GM23248 (cell line): ENCODE results near the gene SOD3. TPM values are rescaled to one million over a fixed set of nuclear protein-coding genes. Genes with fewer than 3 reads are reported as not detected.

Experiments
- DNase-seq: peaks from one replicate; pipeline ENCODE4 v3.0.0-alpha.2; 2015
- H2AFZ ChIP-seq: fragments of 200-600 bp; sonication (generic); 2 replicates; pipeline ENCODE4 v1.6.1; 2016; ENCODE audit warnings: antibody characterized with exemption
- H3F3A ChIP-seq: fragments of 200-600 bp; sonication (generic); 2 replicates; pipeline ENCODE4 v1.6.1; 2016; ENCODE audit warnings: mild to moderate bottlenecking, antibody characterized with exemption, mixed run types; ENCODE audit not compliant: insufficient read depth
- H3K27ac ChIP-seq: fragments of 200-600 bp; sonication (generic); 2 replicates; pipeline ENCODE4 v1.5.1; 2016; ENCODE audit warnings: mild to moderate bottlenecking
- H3K27me3 ChIP-seq: fragments of 200-600 bp; sonication (generic); replicated peaks from 2 replicates; pipeline ENCODE4 v1.6.1; 2016; ENCODE audit warnings: mild to moderate bottlenecking; ENCODE audit not compliant: insufficient read depth
- H3K36me3 ChIP-seq: fragments of 200-600 bp; sonication (generic); 2 replicates; pipeline ENCODE4 v1.6.1; 2016; ENCODE audit warnings: low read depth, mild to moderate bottlenecking
- H3K4me1 ChIP-seq: fragments of 200-600 bp; sonication (generic); 2 replicates; pipeline ENCODE4 v1.6.1; 2016; ENCODE audit warnings: mild to moderate bottlenecking; ENCODE audit not compliant: insufficient read depth
- H3K4me2 ChIP-seq: fragments of 200-600 bp; sonication (generic); one replicate; pipeline ENCODE4 v1.6.1; 2016; ENCODE audit warnings: mild to moderate bottlenecking; ENCODE audit not compliant: unreplicated experiment
- H3K4me3 ChIP-seq: fragments of 200-600 bp; sonication (generic); 2 replicates; pipeline ENCODE4 v1.5.1; 2016; ENCODE audit warnings: mild to moderate bottlenecking
- H3K79me2 ChIP-seq: fragments of 200-600 bp; sonication (generic); 2 replicates; pipeline ENCODE4 v1.6.1; 2016; ENCODE audit warnings: mild to moderate bottlenecking; ENCODE audit not compliant: insufficient read depth
- H3K9ac ChIP-seq: fragments of 200-600 bp; sonication (generic); 2 replicates; pipeline ENCODE4 v1.6.1; 2016; ENCODE audit warnings: mild to moderate bottlenecking
- H3K9me2 ChIP-seq: fragments of 200-600 bp; sonication (generic); 2 replicates; pipeline ENCODE4 v1.6.1; 2016; ENCODE audit warnings: mixed run types, mild to moderate bottlenecking, moderate library complexity; ENCODE audit not compliant: insufficient read depth
- H3K9me3 ChIP-seq: fragments of 200-600 bp; sonication (generic); one replicate; pipeline ENCODE4 v1.6.1; 2017; ENCODE audit warnings: low read depth
- H4K20me1 ChIP-seq: fragments of 200-600 bp; sonication (generic); 2 replicates; pipeline ENCODE4 v1.6.0; 2016; ENCODE audit not compliant: insufficient read depth
- EZH2 ChIP-seq: fragments of 200-600 bp; sonication (generic); IDR thresholded peaks from 2 replicates; pipeline ENCODE4 v1.6.1; 2018; ENCODE audit warnings: antibody characterized with exemption, mild to moderate bottlenecking; ENCODE audit not compliant: insufficient read depth, poor library complexity, severe bottlenecking
- EZH2phosphoT487 ChIP-seq: fragments of 200-600 bp; sonication (generic); IDR thresholded peaks from 2 replicates; pipeline ENCODE4 v1.6.1; 2018; ENCODE audit warnings: antibody characterized with exemption, moderate library complexity, mild to moderate bottlenecking, low read depth; ENCODE audit not compliant: insufficient read depth
- WGBS, 2 experiments: methylation state at CpG; one replicate each; pipeline ENCODE4 v1.1.6; 2015 to 2017; ENCODE audit warnings: low lambda C conversion rate in 2 of 2, low coverage in 1 of 2; ENCODE audit errors: missing lambda C conversion rate in 2 of 2; 5-methylcytosine and 5-hydroxymethylcytosine counted together
- in situ Hi-C: fragments of 300-500 bp; cut with MboI; formaldehyde crosslinking; loops from 2 replicates; pipeline ENCODE4 v1.15.0; 2020
- polyA plus RNA-seq: library from polyadenylated mRNA; unstranded; fragments of >200 nt; fragmentation: Nextera tagmentation; extraction: Ambion mirVana; gene quantifications from 2 replicates; pipeline ENCODE4 v1.2.1, GENCODE V29; 2016
- total RNA-seq: library from RNA; depleted of rRNA; stranded (reverse); fragments of >200 nt; shearing (Covaris generic); gene quantifications from 2 replicates; pipeline ENCODE4 v1.2.3, GENCODE V29; 2014

SOD3 gene
- total and polyA plus RNA-seq, 2 experiments from 2014 or later: 8.2 to 10.1 TPM

GRCh38 chr4:24793219-24794005 lies 2.0 kb upstream of the SOD3 start:
- Histone ChIP-seq H2AFZ (no peak overlapping the region), H3K4me1 (peaks cover 19% of the 10 kb centered on the region), H3K36me3 (no peaks in the 10 kb centered on the region), H4K20me1 (no peaks in the 10 kb centered on the region), H3K9ac (no peak overlapping the region), H3K4me3 (no peak overlapping the region), H3K27me3 (no peaks in the 10 kb centered on the region), H3F3A (peaks cover 5% of the 10 kb centered on the region), H3K4me2 (no peak overlapping the region), H3K79me2 (no peaks in the 10 kb centered on the region), H3K9me3 (no peaks in the 10 kb centered on the region), H3K27ac (no peak overlapping the region), H3K9me2 (no peaks in the 10 kb centered on the region)
- peak; percentile 43 for DNase-seq
- TF ChIP-seq EZH2 (no peak), EZH2phosphoT487 (no peak)
- in situ Hi-C loops: no loop called here
- 97 to 100% methylated on average over 8 of the region's 8 CpGs for WGBS, 2 experiments

- 66 to 73% methylated on average over 4 of the region's 4 CpGs for whole genome bisulfite sequencing, 2 experiments
- in situ Hi-C loops: no loop called here
Measured at GRCh38 chr4:24794051-24794450, 1.3 kb upstream of the SOD3 start.

GRCh38 chr4:24794480-24794879 lies 893 bp upstream of the SOD3 start:
- H3K36me3 ChIP-seq: no peaks in the 10 kb centered on the region
- no peaks in the 10 kb centered on the region for H3K79me2 ChIP-seq
- H3K9me2 ChIP-seq: no peaks in the 10 kb centered on the region
- H3K4me2 ChIP-seq: peak overlapping the region; percentile 94
- H3K9me3 ChIP-seq: no peaks in the 10 kb centered on the region
- H3K27me3 ChIP-seq: no peaks in the 10 kb centered on the region
- DNase-seq: peak; percentile 78
- H4K20me1 ChIP-seq: no peaks in the 10 kb centered on the region
- peak overlapping the region; percentile 62 for H3K4me3 ChIP-seq
- peak overlapping the region; percentile 91 for H2AFZ ChIP-seq
- peaks cover 5% of the 10 kb centered on the region for H3F3A ChIP-seq
- peaks cover 19% of the 10 kb centered on the region for H3K4me1 ChIP-seq
- WGBS, 2 experiments: 24 to 30% methylated on average over 10 of the region's 10 CpGs
- in situ Hi-C loops: no loop called here
- TF ChIP-seq EZH2phosphoT487 (no peak), EZH2 (no peak)
- peak overlapping the region; percentile 55 for H3K27ac ChIP-seq
- peak overlapping the region; percentile 60 for H3K9ac ChIP-seq

More at GRCh38 chr4:24794051-24794450, 1.3 kb upstream of the SOD3 start:
- TF ChIP-seq EZH2phosphoT487: no peak
- TF ChIP-seq EZH2: no peak
- H4K20me1 ChIP-seq: no peaks in the 10 kb centered on the region
- peak overlapping the region; percentile 91 for H2AFZ ChIP-seq
- H3K79me2 ChIP-seq: no peaks in the 10 kb centered on the region
- no peaks in the 10 kb centered on the region for H3K36me3 ChIP-seq
- 0 out of 2 replicates have a peak overlapping the region, but pooled peaks have one; percentile 62 for H3K4me3 ChIP-seq
- H3K4me1 ChIP-seq: peaks cover 19% of the 10 kb centered on the region
- H3F3A ChIP-seq: peaks cover 5% of the 10 kb centered on the region
- no peak overlapping the region for H3K9ac ChIP-seq
- H3K4me2 ChIP-seq: peak overlapping the region; percentile 94
- H3K9me2 ChIP-seq: no peaks in the 10 kb centered on the region
- no peaks in the 10 kb centered on the region for H3K27me3 ChIP-seq
- H3K27ac ChIP-seq: peak overlapping the region; percentile 55
- no peaks in the 10 kb centered on the region for H3K9me3 ChIP-seq
- no peak for DNase-seq

- peak overlapping the region; percentile 91 for H2AFZ ChIP-seq
- peak overlapping the region; percentile 62 for H3K4me3 ChIP-seq
- H3K27ac ChIP-seq: peak overlapping the region; percentile 55
- H3K79me2 ChIP-seq: no peaks in the 10 kb centered on the region
- H3K9me3 ChIP-seq: no peaks in the 10 kb centered on the region
- DNase-seq: no peak
- no peak for TF ChIP-seq EZH2
- TF ChIP-seq EZH2phosphoT487: no peak
- H3K9ac ChIP-seq: peak overlapping the region; percentile 60
- H3K36me3 ChIP-seq: no peaks in the 10 kb centered on the region
- H4K20me1 ChIP-seq: no peaks in the 10 kb centered on the region
- H3K9me2 ChIP-seq: no peaks in the 10 kb centered on the region
- H3K27me3 ChIP-seq: no peaks in the 10 kb centered on the region
- peaks cover 5% of the 10 kb centered on the region for H3F3A ChIP-seq
- H3K4me2 ChIP-seq: peak overlapping the region; percentile 94
- in situ Hi-C loops: no loop called here
- WGBS, 2 experiments: 24 to 31% methylated on average over 9 of the region's 9 CpGs
- peaks cover 19% of the 10 kb centered on the region for H3K4me1 ChIP-seq
Measured at GRCh38 chr4:24795666-24796381, 451 bp downstream of the SOD3 start.
